ENCODE measurements around the gene H6PD. TPM values are rescaled to one million over a fixed set of nuclear protein-coding genes. Genes with fewer than 3 reads are reported as not detected.
A peak's percentile ranks its signal among the peaks of the same experiment; 100 is the strongest.
"Not testable (repeated sequence)": the region's sequence is repeated elsewhere in the genome, so short reads cannot be mapped to it uniquely, and the experiment has no call there.

Gene H6PD
- total and polyA plus RNA-seq, 4 donors, result 21.5 to 59.8 (median 32.9) TPM

- Histone ChIP-seq H3K9ac (ENCODE audit: insufficient read depth in 1 of 2, low read length in 2 of 2) (no peak overlapping the region), H3K27ac (ENCODE audit: low read depth in 1 of 2, low read length in 1 of 2) (no peak overlapping the region), H3K4me3 (no peak overlapping the region), H3K36me3 (ENCODE audit: control insufficient read depth in 4 of 4, insufficient read depth in 4 of 4, low read length in 4 of 4) (peaks cover 0 to 7% (median 0%) of the 10 kb centered on the region in 4 donors), H3K4me1 (ENCODE audit: control insufficient read depth in 5 of 5, insufficient read depth in 5 of 5, low read length in 5 of 5) (peaks cover 6 to 48% (median 11%) of the 10 kb centered on the region in 5 donors), H3K9me3 (ENCODE audit: control insufficient read depth in 4 of 4, insufficient read depth in 3 of 4, low read length in 3 of 4) (no peaks in the 10 kb centered on the region), H3K27me3 (ENCODE audit: control insufficient read depth in 3 of 3, insufficient read depth in 3 of 3, low read length in 2 of 3) (no peaks in the 10 kb centered on the region)
- ATAC-seq (ENCODE audit: insufficient read depth, low FRiP score), result no peak
- no peak for TF ChIP-seq CTCF (IDR thresholded peaks at IDR 0.05; ENCODE audit: control extremely low read depth, extremely low read depth)
- DNase-seq, result no peak
- 61 to 77% methylated on average over 9 of the region's 9 CpGs for WGBS, 2 donors
Measured at GRCh38 chr1:9297831-9298230, 63.3 kb downstream of the H6PD start.

- TF ChIP-seq CTCF (IDR thresholded peaks at IDR 0.05; ENCODE audit: control extremely low read depth, extremely low read depth), result no peak
- WGBS, 2 donors, result 0 to 80% methylated on average over 3 of the region's 3 CpGs
Measured at GRCh38 chr1:9298282-9298681, 63.7 kb downstream of the H6PD start.

GRCh38 chr1:9299571-9300541, 65.3 kb downstream of the H6PD start:
- H3K9ac ChIP-seq (ENCODE audit: insufficient read depth in 1 of 2, low read length in 2 of 2); H3K36me3 ChIP-seq (ENCODE audit: control insufficient read depth in 4 of 4, insufficient read depth in 4 of 4, low read length in 4 of 4); H3K27me3 ChIP-seq (ENCODE audit: control insufficient read depth in 3 of 3, insufficient read depth in 3 of 3, low read length in 2 of 3); H3K4me3 ChIP-seq; DNase-seq; H3K9me3 ChIP-seq (ENCODE audit: control insufficient read depth in 4 of 4, insufficient read depth in 3 of 4, low read length in 3 of 4): not testable (repeated sequence)
- Histone ChIP-seq H3K27ac (ENCODE audit: low read depth in 1 of 2, low read length in 1 of 2) (peak overlapping the region in 1 of 2 donors; percentile 92), H3K4me1 (ENCODE audit: control insufficient read depth in 5 of 5, insufficient read depth in 5 of 5, low read length in 5 of 5) (peaks cover 0 to 54% (median 8%) of the 10 kb centered on the region in 5 donors)
- ATAC-seq (ENCODE audit: insufficient read depth, low FRiP score), result peak; percentile 5
- WGBS, 2 donors, result 78 to 82% methylated on average over 14 to 15 of the region's 16 CpGs

More at GRCh38 chr1:9298282-9298681, 63.7 kb downstream of the H6PD start:
- H3K36me3 ChIP-seq (ENCODE audit: control insufficient read depth in 4 of 4, insufficient read depth in 4 of 4, low read length in 4 of 4), result peaks cover 0 to 7% (median 0%) of the 10 kb centered on the region in 4 donors
- DNase-seq (no peak), ATAC-seq (ENCODE audit: insufficient read depth, low FRiP score) (no peak)
- no peak overlapping the region for H3K27ac ChIP-seq (ENCODE audit: low read depth in 1 of 2, low read length in 1 of 2)
- no peak overlapping the region for H3K4me3 ChIP-seq
- H3K9me3 ChIP-seq (ENCODE audit: control insufficient read depth in 4 of 4, insufficient read depth in 3 of 4, low read length in 3 of 4), result no peaks in the 10 kb centered on the region
- H3K27me3 ChIP-seq (ENCODE audit: control insufficient read depth in 3 of 3, insufficient read depth in 3 of 3, low read length in 2 of 3), result no peaks in the 10 kb centered on the region
- H3K9ac ChIP-seq (ENCODE audit: insufficient read depth in 1 of 2, low read length in 2 of 2), result no peak overlapping the region
- peaks cover 6 to 49% (median 15%) of the 10 kb centered on the region in 5 donors for H3K4me1 ChIP-seq (ENCODE audit: control insufficient read depth in 5 of 5, insufficient read depth in 5 of 5, low read length in 5 of 5)

GRCh38 chr1:9300573-9300972, 66.0 kb downstream of the H6PD start:
- Histone ChIP-seq H3K9me3 (ENCODE audit: control insufficient read depth in 4 of 4, insufficient read depth in 3 of 4, low read length in 3 of 4) (no peaks in the 10 kb centered on the region), H3K9ac (ENCODE audit: insufficient read depth in 1 of 2, low read length in 2 of 2) (no peak overlapping the region), H3K4me1 (ENCODE audit: control insufficient read depth in 5 of 5, insufficient read depth in 5 of 5, low read length in 5 of 5) (peaks cover 0 to 50% (median 8%) of the 10 kb centered on the region in 5 donors)

More at GRCh38 chr1:9300573-9300972, 66.0 kb downstream of the H6PD start:
- Histone ChIP-seq H3K36me3 (ENCODE audit: control insufficient read depth in 4 of 4, insufficient read depth in 4 of 4, low read length in 4 of 4) (peaks cover 0 to 7% (median 0%) of the 10 kb centered on the region in 4 donors), H3K4me3 (no peak overlapping the region), H3K27me3 (ENCODE audit: control insufficient read depth in 3 of 3, insufficient read depth in 3 of 3, low read length in 2 of 3) (no peaks in the 10 kb centered on the region), H3K27ac (ENCODE audit: low read depth in 1 of 2, low read length in 1 of 2) (peak overlapping the region in 1 of 2 donors; percentile 92)
- no peak for TF ChIP-seq CTCF (IDR thresholded peaks at IDR 0.05; ENCODE audit: control extremely low read depth, extremely low read depth)
- WGBS, 2 donors, result 35 to 65% methylated on average over 6 of the region's 6 CpGs
- ATAC-seq (ENCODE audit: insufficient read depth, low FRiP score), result no peak
- DNase-seq, result no peak

Measured in lung (tissue), 12 donors.